WERI-Rb-1 (cell line): ENCODE data around the gene HYAL3.

ENCODE experiments used
- DNase-seq: peaks from one replicate; pipeline ENCODE4 v3.0.0-alpha.2; 2020
- H3K27ac ChIP-seq: fragments of 250-450 bp; sonication (Bioruptor Pico); 2 replicates; pipeline ENCODE4 v1.5.1; 2020; ENCODE audit warnings: mild to moderate bottlenecking, moderate library complexity
- H3K27me3 ChIP-seq: fragments of 250-450 bp; sonication (Bioruptor Pico); 2 replicates; pipeline ENCODE4 v1.5.1; 2021; ENCODE audit warnings: mild to moderate bottlenecking, low read depth, moderate library complexity; ENCODE audit not compliant: insufficient read depth, severe bottlenecking
- H3K36me3 ChIP-seq: fragments of 250-450 bp; sonication (Bioruptor Pico); 2 replicates; pipeline ENCODE4 v1.5.1; 2020; ENCODE audit warnings: mild to moderate bottlenecking, moderate library complexity
- H3K4me3 ChIP-seq: 2 replicates; pipeline ENCODE4 v1.5.1; 2011; ENCODE audit warnings: low read depth, mild to moderate bottlenecking, control low read depth, low read length
- H3K9me3 ChIP-seq: fragments of 250-450 bp; sonication (Bioruptor Pico); 2 replicates; pipeline ENCODE4 v1.5.1; 2021; ENCODE audit warnings: mild to moderate bottlenecking, moderate library complexity; ENCODE audit not compliant: severe bottlenecking
- CTCF ChIP-seq: IDR thresholded peaks from 2 replicates; pipeline ENCODE4 v1.5.1; 2011; ENCODE audit warnings: low read depth, mild to moderate bottlenecking, control low read depth, inconsistent platforms, low read length

HYAL3 gene

GRCh38 chr3:50295553-50296431 is 3.4 kb downstream of the HYAL3 start:
- no peaks in the 10 kb centered on the region for H3K27me3 ChIP-seq

GRCh38 chr3:50294492-50295403 is 4.5 kb downstream of the HYAL3 start:
- DNase-seq = no peak
- H3K36me3 ChIP-seq = peaks cover 12% of the 10 kb centered on the region
- H3K27me3 ChIP-seq = no peaks in the 10 kb centered on the region
- TF ChIP-seq CTCF = no peak
- H3K4me3 ChIP-seq = no peak overlapping the region
- no peak overlapping the region for H3K27ac ChIP-seq
- H3K9me3 ChIP-seq = no peaks in the 10 kb centered on the region

More at GRCh38 chr3:50295553-50296431, 3.4 kb downstream of the HYAL3 start:
- H3K36me3 ChIP-seq = peaks cover 3% of the 10 kb centered on the region; the same call in 1 of the 2 replicates
- H3K4me3 ChIP-seq = no peak overlapping the region
- DNase-seq = no peak
- TF ChIP-seq CTCF = no peak
- H3K27ac ChIP-seq = no peak overlapping the region
- no peaks in the 10 kb centered on the region for H3K9me3 ChIP-seq

- Histone ChIP-seq H3K27me3 (no peaks in the 10 kb centered on the region), H3K4me3 (no peak overlapping the region), H3K36me3 (peaks cover 19% of the 10 kb centered on the region), H3K9me3 (no peaks in the 10 kb centered on the region), H3K27ac (no peak overlapping the region)
- TF ChIP-seq CTCF = no peak
- no peak for DNase-seq
These were observed 5.1 kb downstream of the HYAL3 start for GRCh38 chr3:50294089-50294488.

GRCh38 chr3:50293079-50293801 is 6.0 kb downstream of the HYAL3 start:
- no peak for DNase-seq
- Histone ChIP-seq H3K27ac (peak overlapping the region; percentile 64), H3K27me3 (no peaks in the 10 kb centered on the region), H3K9me3 (no peaks in the 10 kb centered on the region), H3K36me3 (peaks cover 27% of the 10 kb centered on the region), H3K4me3 (peak overlapping the region; percentile 25)
- no peak for TF ChIP-seq CTCF

- Histone ChIP-seq H3K4me3 (peak within 1 kb of the TSS; percentile 71), H3K27me3 (no peaks in the 10 kb centered on the region), H3K36me3 (peaks cover 33% of the 10 kb centered on the region), H3K27ac (peak within 1 kb of the TSS; percentile 78), H3K9me3 (no peaks in the 10 kb centered on the region)
- peak; percentile 97 for DNase-seq
- TF ChIP-seq CTCF = no peak
These were observed 6.8 kb downstream of the HYAL3 start, which contains the start of gene IFRD2 for GRCh38 chr3:50292159-50293078. Gene IFRD2 (minus strand): TSS chr3:50292429. CDS start chr3:50292274, 155 bp downstream.
